Mammary epithelial cell (primary cell): ENCODE measurements around the gene GNG13.

Experiments used
- EZH2 ChIP-seq: IDR thresholded peaks from 2 replicates; pipeline ENCODE4 v1.6.1; 2012; ENCODE audit warnings: low read length, inconsistent platforms, borderline replicate concordance
- TF ChIP-seq, protein P1 (sequence below), 2 donors: IDR thresholded peaks in 1 of 2; conservative IDR thresholded peaks in 1 of 2; 2 replicates each; pipeline ENCODE4 v1.5.1; 2011 to 2012; ENCODE audit warnings: inconsistent platforms in 2 of 2, low read length in 2 of 2, mild to moderate bottlenecking in 2 of 2, control low read depth in 1 of 2, low read depth in 1 of 2; ENCODE audit not compliant: insufficient read depth in 1 of 2; ENCODE audit errors: extremely low read depth in 1 of 2

DNA sequence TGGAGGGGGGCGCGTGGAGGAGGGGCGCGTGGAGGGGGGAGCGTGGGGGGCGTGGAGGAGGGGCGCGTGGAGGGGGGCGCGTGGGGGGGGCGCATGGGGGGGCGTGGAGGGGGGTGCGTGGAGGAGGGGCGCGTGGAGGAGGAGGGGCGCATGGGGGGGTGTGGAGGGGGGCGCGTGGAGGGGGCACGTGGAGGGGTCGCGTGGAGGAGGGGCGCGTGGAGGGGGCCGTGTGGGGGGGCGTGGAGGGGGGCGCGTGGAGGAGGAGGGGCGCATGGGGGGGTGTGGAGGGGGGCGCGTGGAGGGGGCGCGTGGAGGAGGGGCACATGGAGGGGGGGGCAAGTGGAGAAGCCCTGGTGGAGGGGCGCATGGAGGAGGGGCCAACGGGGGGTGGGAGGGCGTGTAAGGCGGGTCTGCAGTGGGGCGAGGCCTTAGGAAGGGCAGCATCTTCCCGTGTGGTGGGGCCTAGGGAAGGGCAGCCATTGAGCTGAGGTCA, 32.7 kb downstream of the GNG13 start:
- TF ChIP-seq, protein P1, sequence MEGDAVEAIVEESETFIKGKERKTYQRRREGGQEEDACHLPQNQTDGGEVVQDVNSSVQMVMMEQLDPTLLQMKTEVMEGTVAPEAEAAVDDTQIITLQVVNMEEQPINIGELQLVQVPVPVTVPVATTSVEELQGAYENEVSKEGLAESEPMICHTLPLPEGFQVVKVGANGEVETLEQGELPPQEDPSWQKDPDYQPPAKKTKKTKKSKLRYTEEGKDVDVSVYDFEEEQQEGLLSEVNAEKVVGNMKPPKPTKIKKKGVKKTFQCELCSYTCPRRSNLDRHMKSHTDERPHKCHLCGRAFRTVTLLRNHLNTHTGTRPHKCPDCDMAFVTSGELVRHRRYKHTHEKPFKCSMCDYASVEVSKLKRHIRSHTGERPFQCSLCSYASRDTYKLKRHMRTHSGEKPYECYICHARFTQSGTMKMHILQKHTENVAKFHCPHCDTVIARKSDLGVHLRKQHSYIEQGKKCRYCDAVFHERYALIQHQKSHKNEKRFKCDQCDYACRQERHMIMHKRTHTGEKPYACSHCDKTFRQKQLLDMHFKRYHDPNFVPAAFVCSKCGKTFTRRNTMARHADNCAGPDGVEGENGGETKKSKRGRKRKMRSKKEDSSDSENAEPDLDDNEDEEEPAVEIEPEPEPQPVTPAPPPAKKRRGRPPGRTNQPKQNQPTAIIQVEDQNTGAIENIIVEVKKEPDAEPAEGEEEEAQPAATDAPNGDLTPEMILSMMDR (conservative IDR thresholded peaks at IDR 0.05 in 1 of 2, IDR thresholded peaks at IDR 0.05 in 1 of 2; ENCODE audit: extremely low read depth in 1 of 2, insufficient read depth in 1 of 2, low read depth in 1 of 2, low read length in 2 of 2) = no peak
- TF ChIP-seq EZH2 = no peak
